Gastroesophageal sphincter (tissue), 4 donors: Measurements from ENCODE around the gene SAMD3. TPM values are rescaled to one million over a fixed set of nuclear protein-coding genes. Genes with fewer than 3 reads are reported as not detected.

Experiments
- total RNA-seq, 4 donors: library from RNA; depleted of rRNA; stranded (reverse); fragments of >200 nt; gene quantifications; one replicate each; pipeline ENCODE4 v1.1.0, GENCODE V29; 2016

The SAMD3 gene
- total RNA-seq, 4 donors from 2014 or later: 0.54 TPM; not detected in 3

Other genes starting within 250 kb of the SAMD3 start
- 1 to 10 TPM; 3.6 to 6.3 (median 4.8) TPM for gene L3MBTL3, start 204.4 kb downstream of the SAMD3 start, total RNA-seq
- 1 to 10 TPM in 2 of 4 donors, under 1 TPM in 2; 0.46 to 1.3 (median 0.87) TPM for gene TMEM200A, start 143.1 kb upstream of the SAMD3 start, total RNA-seq